ENCODE results near the gene EXOC6B.

EXOC6B gene

DNA sequence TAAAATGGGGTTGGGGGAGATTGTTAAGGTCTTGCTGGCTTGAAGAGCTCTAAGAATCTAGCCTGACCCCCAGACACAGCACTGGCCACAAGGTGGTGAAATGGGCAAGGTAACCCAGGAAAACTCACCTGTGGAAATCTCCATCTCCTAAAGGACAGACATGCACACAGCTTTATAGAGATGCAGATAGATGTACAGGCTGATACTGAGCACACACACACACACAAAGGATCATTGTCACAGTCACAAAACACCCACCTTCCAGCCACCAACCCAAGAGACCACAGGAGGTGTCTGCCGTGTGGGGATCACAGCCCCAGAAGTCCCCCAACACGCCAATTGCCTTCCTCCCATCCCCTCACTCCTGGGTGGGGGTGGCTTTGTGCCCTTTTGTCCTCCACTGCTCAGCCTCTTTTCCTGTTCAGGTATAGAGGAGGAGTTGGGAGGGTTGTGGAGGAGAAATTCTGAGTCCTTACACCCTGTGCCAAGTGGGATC is 674.9 kb downstream of the EXOC6B start:
- no peak for TF ChIP-seq ZNF654 (tag by site-specific recombination; IDR thresholded peaks at IDR 0.05; ENCODE audit: low read depth)
- no peak for TF ChIP-seq ZNF354C (tag by site-specific recombination; IDR thresholded peaks at IDR 0.05; ENCODE audit: borderline replicate concordance, low read depth)
- TF ChIP-seq SCRT2 (tag by site-specific recombination; IDR thresholded peaks at IDR 0.05) = no peak
- TF ChIP-seq, protein P1, sequence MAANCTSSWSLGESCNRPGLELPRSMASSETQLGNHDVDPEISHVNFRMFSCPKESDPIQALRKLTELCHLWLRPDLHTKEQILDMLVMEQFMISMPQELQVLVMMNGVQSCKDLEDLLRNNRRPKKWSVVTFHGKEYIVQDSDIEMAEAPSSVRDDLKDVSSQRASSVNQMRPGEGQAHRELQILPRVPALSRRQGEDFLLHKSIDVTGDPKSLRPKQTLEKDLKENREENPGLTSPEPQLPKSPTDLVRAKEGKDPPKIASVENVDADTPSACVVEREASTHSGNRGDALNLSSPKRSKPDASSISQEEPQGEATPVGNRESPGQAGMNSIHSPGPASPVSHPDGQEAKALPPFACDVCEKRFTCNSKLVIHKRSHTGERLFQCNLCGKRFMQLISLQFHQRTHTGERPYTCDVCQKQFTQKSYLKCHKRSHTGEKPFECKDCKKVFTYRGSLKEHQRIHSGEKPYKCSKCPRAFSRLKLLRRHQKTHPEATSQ (tag by site-specific recombination; IDR thresholded peaks at IDR 0.05) = no peak
- no peak for TF ChIP-seq SALL2 (tag by site-specific recombination; IDR thresholded peaks at IDR 0.05; ENCODE audit: borderline replicate concordance)
- no peak for TF ChIP-seq SP7 (tag by site-specific recombination; IDR thresholded peaks at IDR 0.05)
- TF ChIP-seq FEZF1 (tag by site-specific recombination; IDR thresholded peaks at IDR 0.05) = no peak
- H3K27ac ChIP-seq (ENCODE audit: extremely low read depth, low read depth, low read length) = no peak overlapping the region
- POLR2A ChIA-PET = no interaction called here

DNA sequence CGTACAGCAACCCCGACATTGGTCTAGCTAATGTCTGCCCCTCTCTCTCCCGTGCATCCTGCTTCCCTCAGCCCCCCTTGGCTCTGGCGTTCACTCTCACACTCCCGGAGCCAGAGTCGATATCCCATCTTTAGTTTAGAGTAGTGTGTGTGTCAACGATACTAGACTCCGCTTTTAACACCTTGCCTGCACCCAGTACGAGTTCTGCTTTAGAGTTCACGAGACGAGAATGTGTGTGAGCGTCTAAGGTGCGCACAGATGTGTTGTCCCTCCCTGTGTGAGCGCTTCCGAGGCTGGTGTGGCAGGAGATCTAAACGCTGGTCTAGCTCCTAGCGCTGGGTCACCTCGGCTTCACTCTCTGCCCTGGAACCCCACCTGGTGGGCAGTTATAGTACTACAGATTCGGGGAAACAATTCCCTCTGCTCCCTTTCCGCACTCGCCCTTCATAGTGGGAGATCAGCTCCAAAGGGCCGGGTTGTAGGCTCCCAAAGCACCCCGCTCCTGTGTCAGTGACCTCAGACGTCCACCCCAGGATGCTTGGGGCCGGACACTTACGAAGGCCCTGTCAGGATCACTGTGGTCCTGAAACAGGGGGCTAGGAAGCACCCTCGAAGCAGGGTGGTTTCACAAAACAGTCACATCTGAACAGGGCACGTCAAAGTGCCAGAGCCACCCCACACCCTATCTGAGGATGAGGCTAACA is 675.5 kb downstream of the EXOC6B start:
- CTCF ChIA-PET = interaction anchor here (0.6 to 6.4 kb wide), 53 partner anchors 12 to 713 kb away, joined by 3 to 103 read pairs (median 3); no protein-coding TSS in a partner anchor
- peak overlapping the region; percentile 30 for H3K4me3 ChIP-seq (ENCODE audit: low read depth, low read length)
- POLR2A ChIA-PET = interaction anchor here (1.3 kb wide), 1 partner anchor 13 kb away, joined by 3 read pairs; no protein-coding TSS in a partner anchor
- no peak overlapping the region; the same call in 1 of the 2 replicates for H3K27ac ChIP-seq (ENCODE audit: extremely low read depth, low read depth, low read length)
- no peaks in the 10 kb centered on the region for H3K9me3 ChIP-seq (ENCODE audit: control insufficient read depth, insufficient read depth, low read depth, low read length)
- H3K36me3 ChIP-seq (ENCODE audit: control insufficient read depth in 2 of 2, insufficient read depth in 1 of 2, low read length in 2 of 2) = no peaks in the 10 kb centered on the region
- H3K4me1 ChIP-seq (ENCODE audit: control insufficient read depth, insufficient read depth, low read length) = peaks cover 11% of the 10 kb centered on the region
- TF ChIP-seq KLF8 (tag by site-specific recombination; IDR thresholded peaks at IDR 0.05) (no peak), ZNF501 (tag by site-specific recombination; IDR thresholded peaks at IDR 0.05) (0 out of 2 replicates have a peak, but pooled peaks have one; percentile 53), TRIM28 (IDR thresholded peaks at IDR 0.05; ENCODE audit: borderline replicate concordance, low read length) (peak; percentile 71; the same call in 1 of the 2 replicates), ZBTB8A (tag by site-specific recombination; IDR thresholded peaks at IDR 0.05) (no peak), ZEB2 (tag by site-specific recombination; IDR thresholded peaks at IDR 0.05) (peak; percentile 54; the same call in 1 of the 2 replicates), ZNF155 (tag by site-specific recombination; IDR thresholded peaks at IDR 0.05) (no peak), ZXDB (tag by site-specific recombination; IDR thresholded peaks at IDR 0.05) (no peak), ZNF660 (tag by site-specific recombination; IDR thresholded peaks at IDR 0.05) (0 out of 2 replicates have a peak, but pooled peaks have one; percentile 7), ZBTB17 (tag by site-specific recombination; IDR thresholded peaks at IDR 0.05) (peak; percentile 94), YY1 (tag by site-specific recombination; IDR thresholded peaks at IDR 0.05) (no peak), ZFP41 (tag by site-specific recombination; IDR thresholded peaks at IDR 0.05; ENCODE audit: borderline replicate concordance) (no peak), ZNF2 (tag by site-specific recombination; IDR thresholded peaks at IDR 0.05) (no peak), ZNF600 (tag by site-specific recombination; IDR thresholded peaks at IDR 0.05) (peak; percentile 68), KLF10 (tag by site-specific recombination; IDR thresholded peaks at IDR 0.05) (no peak), ZNF777 (tag by site-specific recombination; IDR thresholded peaks at IDR 0.05; ENCODE audit: borderline replicate concordance) (peak; percentile 61; the same call in 1 of the 2 replicates), KLF1 (tag by site-specific recombination; IDR thresholded peaks at IDR 0.05) (no peak), ZNF221 (tag by site-specific recombination; IDR thresholded peaks at IDR 0.05; ENCODE audit: borderline replicate concordance) (no peak)
- TF ChIP-seq, protein P2, sequence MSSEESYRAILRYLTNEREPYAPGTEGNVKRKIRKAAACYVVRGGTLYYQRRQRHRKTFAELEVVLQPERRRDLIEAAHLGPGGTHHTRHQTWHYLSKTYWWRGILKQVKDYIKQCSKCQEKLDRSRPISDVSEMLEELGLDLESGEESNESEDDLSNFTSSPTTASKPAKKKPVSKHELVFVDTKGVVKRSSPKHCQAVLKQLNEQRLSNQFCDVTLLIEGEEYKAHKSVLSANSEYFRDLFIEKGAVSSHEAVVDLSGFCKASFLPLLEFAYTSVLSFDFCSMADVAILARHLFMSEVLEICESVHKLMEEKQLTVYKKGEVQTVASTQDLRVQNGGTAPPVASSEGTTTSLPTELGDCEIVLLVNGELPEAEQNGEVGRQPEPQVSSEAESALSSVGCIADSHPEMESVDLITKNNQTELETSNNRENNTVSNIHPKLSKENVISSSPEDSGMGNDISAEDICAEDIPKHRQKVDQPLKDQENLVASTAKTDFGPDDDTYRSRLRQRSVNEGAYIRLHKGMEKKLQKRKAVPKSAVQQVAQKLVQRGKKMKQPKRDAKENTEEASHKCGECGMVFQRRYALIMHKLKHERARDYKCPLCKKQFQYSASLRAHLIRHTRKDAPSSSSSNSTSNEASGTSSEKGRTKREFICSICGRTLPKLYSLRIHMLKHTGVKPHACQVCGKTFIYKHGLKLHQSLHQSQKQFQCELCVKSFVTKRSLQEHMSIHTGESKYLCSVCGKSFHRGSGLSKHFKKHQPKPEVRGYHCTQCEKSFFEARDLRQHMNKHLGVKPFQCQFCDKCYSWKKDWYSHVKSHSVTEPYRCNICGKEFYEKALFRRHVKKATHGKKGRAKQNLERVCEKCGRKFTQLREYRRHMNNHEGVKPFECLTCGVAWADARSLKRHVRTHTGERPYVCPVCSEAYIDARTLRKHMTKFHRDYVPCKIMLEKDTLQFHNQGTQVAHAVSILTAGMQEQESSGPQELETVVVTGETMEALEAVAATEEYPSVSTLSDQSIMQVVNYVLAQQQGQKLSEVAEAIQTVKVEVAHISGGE (tag by site-specific recombination; conservative IDR thresholded peaks at IDR 0.05; ENCODE audit: low read depth) = peak; percentile 57; the same call in 1 of the 2 replicates
- TF ChIP-seq, protein P3, sequence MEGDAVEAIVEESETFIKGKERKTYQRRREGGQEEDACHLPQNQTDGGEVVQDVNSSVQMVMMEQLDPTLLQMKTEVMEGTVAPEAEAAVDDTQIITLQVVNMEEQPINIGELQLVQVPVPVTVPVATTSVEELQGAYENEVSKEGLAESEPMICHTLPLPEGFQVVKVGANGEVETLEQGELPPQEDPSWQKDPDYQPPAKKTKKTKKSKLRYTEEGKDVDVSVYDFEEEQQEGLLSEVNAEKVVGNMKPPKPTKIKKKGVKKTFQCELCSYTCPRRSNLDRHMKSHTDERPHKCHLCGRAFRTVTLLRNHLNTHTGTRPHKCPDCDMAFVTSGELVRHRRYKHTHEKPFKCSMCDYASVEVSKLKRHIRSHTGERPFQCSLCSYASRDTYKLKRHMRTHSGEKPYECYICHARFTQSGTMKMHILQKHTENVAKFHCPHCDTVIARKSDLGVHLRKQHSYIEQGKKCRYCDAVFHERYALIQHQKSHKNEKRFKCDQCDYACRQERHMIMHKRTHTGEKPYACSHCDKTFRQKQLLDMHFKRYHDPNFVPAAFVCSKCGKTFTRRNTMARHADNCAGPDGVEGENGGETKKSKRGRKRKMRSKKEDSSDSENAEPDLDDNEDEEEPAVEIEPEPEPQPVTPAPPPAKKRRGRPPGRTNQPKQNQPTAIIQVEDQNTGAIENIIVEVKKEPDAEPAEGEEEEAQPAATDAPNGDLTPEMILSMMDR (tag by site-specific recombination; IDR thresholded peaks at IDR 0.05) = peak; percentile 74
- TF ChIP-seq, protein P4, sequence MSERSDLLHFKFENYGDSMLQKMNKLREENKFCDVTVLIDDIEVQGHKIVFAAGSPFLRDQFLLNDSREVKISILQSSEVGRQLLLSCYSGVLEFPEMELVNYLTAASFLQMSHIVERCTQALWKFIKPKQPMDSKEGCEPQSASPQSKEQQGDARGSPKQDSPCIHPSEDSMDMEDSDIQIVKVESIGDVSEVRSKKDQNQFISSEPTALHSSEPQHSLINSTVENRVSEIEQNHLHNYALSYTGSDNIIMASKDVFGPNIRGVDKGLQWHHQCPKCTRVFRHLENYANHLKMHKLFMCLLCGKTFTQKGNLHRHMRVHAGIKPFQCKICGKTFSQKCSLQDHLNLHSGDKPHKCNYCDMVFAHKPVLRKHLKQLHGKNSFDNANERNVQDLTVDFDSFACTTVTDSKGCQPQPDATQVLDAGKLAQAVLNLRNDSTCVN (tag by site-specific recombination; optimal IDR thresholded peaks at IDR 0.05) = peak; percentile 43

More for the DNA sequence above, 674.9 kb downstream of the EXOC6B start:
- H3K4me3 ChIP-seq (ENCODE audit: low read depth, low read length) = no peak overlapping the region
- CTCF ChIA-PET = interaction anchor here (0.7 to 6.4 kb wide), 34 partner anchors 11 to 713 kb away, joined by 3 to 103 read pairs (median 5); no protein-coding TSS in a partner anchor
- H3K4me1 ChIP-seq (ENCODE audit: control insufficient read depth, insufficient read depth, low read length) = peaks cover 9% of the 10 kb centered on the region
- no peaks in the 10 kb centered on the region for H3K9me3 ChIP-seq (ENCODE audit: control insufficient read depth, insufficient read depth, low read depth, low read length)
- H3K36me3 ChIP-seq (ENCODE audit: control insufficient read depth in 2 of 2, insufficient read depth in 1 of 2, low read length in 2 of 2) = no peaks in the 10 kb centered on the region
